H1 (cell line): Measurements from ENCODE around the gene PATJ. TPM values are rescaled to one million over a fixed set of nuclear protein-coding genes. Genes with fewer than 3 reads are reported as not detected.

Experiments
- ATF3 ChIP-seq: IDR thresholded peaks from 2 replicates; pipeline ENCODE4 v1.6.1; 2011; ENCODE audit warnings: low read depth, mild to moderate bottlenecking, low read length; ENCODE audit not compliant: insufficient read depth
- CHD7 ChIP-seq: fragments of 300-600 bp; sonication (generic); IDR thresholded peaks from 2 replicates; pipeline ENCODE4 v1.7.1; 2012; ENCODE audit warnings: low read length, moderate library complexity, mild to moderate bottlenecking, inconsistent platforms; ENCODE audit not compliant: insufficient replicate concordance
- EP300 ChIP-seq, 2 experiments: IDR thresholded peaks; 1 replicate in 1 of 2; 2 replicates in 1 of 2; pipeline ENCODE4 v1.6.1; 2011 to 2012; ENCODE audit warnings: low read depth in 2 of 2, low read length in 2 of 2, mild to moderate bottlenecking in 2 of 2, borderline replicate concordance in 1 of 2, inconsistent platforms in 1 of 2, moderate library complexity in 1 of 2
- GABPA ChIP-seq: IDR thresholded peaks from 2 replicates; pipeline ENCODE4 v1.6.1; 2011; ENCODE audit warnings: mild to moderate bottlenecking, low read length, moderate library complexity, borderline replicate concordance; ENCODE audit not compliant: insufficient read depth
- JUND ChIP-seq: IDR thresholded peaks from 2 replicates; pipeline ENCODE4 v1.6.1; 2011; ENCODE audit warnings: mild to moderate bottlenecking, improper control_type of control experiment, low read length
- NANOG ChIP-seq: IDR thresholded peaks from 2 replicates; pipeline ENCODE4 v1.6.1; 2011; ENCODE audit warnings: low read length, low read depth, mild to moderate bottlenecking, inconsistent platforms; ENCODE audit not compliant: insufficient read depth, poor library complexity, severe bottlenecking
- POLR2A ChIP-seq, 2 experiments: IDR thresholded peaks; 1 replicate in 1 of 2; 2 replicates in 1 of 2; pipeline ENCODE4 v1.6.1; 2011; ENCODE audit warnings: low read depth in 2 of 2, low read length in 2 of 2, mild to moderate bottlenecking in 2 of 2; ENCODE audit errors: control extremely low read depth in 1 of 2
- RFX5 ChIP-seq: IDR thresholded peaks from 2 replicates; pipeline ENCODE4 v1.6.1; 2011; ENCODE audit warnings: low read depth, low read length, improper control_type of control experiment, borderline replicate concordance
- SAP30 ChIP-seq: fragments of 300-600 bp; sonication (generic); IDR thresholded peaks from 2 replicates; pipeline ENCODE4 v1.7.1; 2012; ENCODE audit warnings: low read length, moderate library complexity, mild to moderate bottlenecking, inconsistent platforms; ENCODE audit not compliant: insufficient read depth, insufficient replicate concordance
- SIX5 ChIP-seq: IDR thresholded peaks from 2 replicates; pipeline ENCODE4 v1.6.1; 2011; ENCODE audit warnings: mild to moderate bottlenecking, low read depth, low read length
- polyA plus RNA-seq, 7 experiments: library from polyadenylated mRNA; depleted of rRNA in 3 of 7; stranded (reverse) in 5 of 7; unstranded in 2 of 7; fragments of >200 nt in 5 of 7; fragments of 200-250 nt in 2 of 7; gene quantifications; 1 replicate in 5 of 7; 2 replicates in 1 of 7; 4 replicates in 1 of 7; pipeline versions ENCODE4 v1.2.1 to v1.2.3, GENCODE V29; 2011 to 2013; ENCODE audit warnings: missing spikeins in 2 of 7, mixed read lengths in 2 of 7
- total RNA-seq: library from RNA; stranded (reverse); fragmentation: NEBNext Ultra II Directional; extraction: Animal tissue kit (Norgen Biotek cat#: 25700); gene quantifications from 2 replicates; pipeline ENCODE4 v1.2.1, GENCODE V29; 2021

Gene PATJ
- total and polyA plus RNA-seq, 2 of the 8 experiments (the other 6 are each of a cell fraction or from before 2014, with no cell fraction given), result 8.2 to 55.6 TPM

GRCh38 chr1:62012836-62013235 is 270.6 kb downstream of the PATJ start (continued):
- TF ChIP-seq CHD7 (no peak), EP300 (IDR thresholded peaks at IDR 0.05; ENCODE audit: borderline replicate concordance in 1 of 2, low read depth in 2 of 2, low read length in 2 of 2) (no peak), GABPA (no peak), POLR2A (IDR thresholded peaks at IDR 0.05; ENCODE audit: control extremely low read depth in 1 of 2, low read depth in 2 of 2, low read length in 2 of 2) (no peak), SAP30 (no peak), JUND (no peak), ATF3 (no peak), RFX5 (no peak), SIX5 (no peak), NANOG (no peak)
